Measurements from ENCODE around the gene SMO.
"Not testable (repeated sequence)": the region's sequence is repeated elsewhere in the genome, so short reads cannot be mapped to it uniquely, and the experiment has no call there.

SMO gene

GRCh38 chr7:129210256-129210988 lies 22.0 kb downstream of the SMO start:
- no peak for DNase-seq

- DNase-seq, result no peak
These were observed 22.5 kb downstream of the SMO start for GRCh38 chr7:129210989-129211312.

DNA sequence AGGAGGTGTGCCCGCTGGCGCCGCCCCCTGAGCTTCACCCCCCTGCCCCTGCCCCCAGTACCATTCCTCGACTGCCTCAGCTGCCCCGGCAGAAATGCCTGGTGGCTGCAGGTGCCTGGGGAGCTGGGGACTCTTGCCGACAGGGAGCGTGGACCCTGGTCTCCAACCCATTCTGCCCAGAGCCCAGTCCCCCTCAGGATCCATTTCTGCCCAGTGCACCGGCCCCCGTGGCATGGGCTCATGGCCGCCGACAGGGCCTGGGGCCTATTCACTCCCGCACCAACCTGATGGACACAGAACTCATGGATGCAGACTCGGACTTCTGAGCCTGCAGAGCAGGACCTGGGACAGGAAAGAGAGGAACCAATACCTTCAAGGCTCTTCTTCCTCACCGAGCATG lies 23.7 kb downstream of the SMO start:
- DNase-seq, result no peak

- DNase-seq, result no peak
These were observed 24.2 kb downstream of the SMO start for GRCh38 chr7:129212596-129212995.

DNA sequence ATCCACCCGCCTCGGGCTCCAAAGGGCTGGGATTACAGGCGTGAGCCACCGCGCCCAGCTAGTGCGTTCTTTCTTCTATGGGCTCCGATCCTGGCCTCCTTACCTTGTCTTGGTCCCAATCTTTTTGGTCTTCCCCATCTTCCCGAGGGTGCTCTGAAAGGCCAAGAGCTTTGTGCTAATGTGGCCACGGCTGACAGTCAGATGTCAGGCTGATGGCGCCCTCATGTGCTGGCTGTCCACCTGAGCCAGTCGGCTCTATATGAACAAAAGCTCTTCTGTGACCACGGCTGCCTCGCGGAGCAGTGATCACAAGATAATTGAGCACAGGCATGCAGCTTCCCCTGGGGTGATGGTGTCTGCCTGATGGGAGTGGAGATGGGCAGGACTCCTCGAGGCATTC lies 25.4 kb downstream of the SMO start:
- DNase-seq, result no peak

DNA sequence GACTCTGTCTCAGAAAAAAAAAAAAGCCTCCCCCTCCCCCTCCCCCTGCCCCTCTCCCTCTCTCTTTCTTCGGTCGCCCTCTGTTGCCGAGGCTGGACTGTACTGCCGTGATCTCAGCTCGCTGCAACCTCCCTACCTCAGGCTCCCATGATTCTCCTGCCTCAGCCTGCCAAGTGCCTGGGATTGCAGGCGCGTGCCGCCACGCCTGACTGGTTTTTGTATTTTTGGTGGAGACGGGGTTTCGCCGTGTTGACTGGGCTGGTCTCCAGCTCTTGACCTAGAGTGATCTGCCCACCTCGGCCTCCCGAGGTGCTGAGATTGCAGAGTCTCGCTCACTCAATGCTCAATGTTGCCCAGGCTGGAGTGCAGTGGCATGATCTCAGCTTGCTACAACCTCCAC lies 27.3 kb downstream of the SMO start:
- not testable (repeated sequence) for DNase-seq

DNA sequence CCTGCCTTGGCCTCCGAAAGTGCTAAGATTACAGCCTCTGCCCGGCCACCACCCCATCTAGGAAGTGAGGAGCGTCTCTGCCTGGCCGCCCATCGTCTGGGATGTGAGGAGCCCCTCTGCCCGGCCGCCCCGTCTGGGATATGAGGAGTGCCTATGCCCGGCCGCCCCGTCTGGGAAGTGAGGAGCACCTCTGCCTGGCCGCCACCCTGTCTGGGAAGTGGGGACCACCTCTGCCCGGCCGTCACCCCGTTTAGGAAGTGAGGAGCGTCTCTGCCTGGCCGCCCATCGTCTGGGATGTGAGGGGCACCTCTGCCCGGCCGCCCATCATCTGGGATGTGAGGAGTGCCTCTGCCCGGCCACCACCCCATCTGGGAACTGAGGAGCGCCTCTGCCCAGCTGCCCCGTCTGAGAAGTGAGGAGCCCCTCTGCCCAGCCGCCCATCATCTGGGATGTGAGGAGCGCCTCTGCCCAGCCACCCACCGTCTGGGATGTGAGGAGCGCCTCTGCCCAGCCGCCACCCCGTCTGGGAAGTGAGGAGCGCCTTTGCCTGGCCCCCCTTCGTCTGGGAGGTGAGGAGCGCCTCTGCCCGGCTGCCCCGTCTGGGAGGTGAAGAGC lies 27.8 kb downstream of the SMO start:
- DNase-seq, result not testable (repeated sequence)

- DNase-seq, result not testable (repeated sequence)
These were observed 28.5 kb downstream of the SMO start for GRCh38 chr7:129216821-129217416.

- DNase-seq, result peak; percentile 41
These were observed 30.2 kb downstream of the SMO start for GRCh38 chr7:129218514-129219062.

GRCh38 chr7:129219166-129219565 lies 30.7 kb downstream of the SMO start:
- not testable (repeated sequence) for DNase-seq

DNA sequence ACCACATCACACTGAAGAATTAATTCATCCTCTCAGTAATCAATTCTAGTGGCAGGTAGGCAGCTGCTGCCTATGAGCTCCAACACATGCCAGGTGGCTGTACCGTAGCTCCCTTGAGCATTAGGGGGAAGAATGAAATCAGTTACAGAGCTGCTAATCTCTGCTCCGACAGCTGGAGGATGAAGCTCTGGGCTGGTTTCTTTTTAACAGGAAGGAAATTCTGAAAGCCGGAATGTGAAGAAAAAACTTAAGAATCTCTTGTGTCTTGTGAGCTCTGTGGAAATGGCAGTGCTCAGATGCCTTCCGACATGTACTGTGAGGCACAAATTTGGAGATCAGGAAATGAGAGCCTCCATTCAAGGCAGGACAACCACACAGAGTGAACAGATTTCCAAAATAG lies 33.6 kb downstream of the SMO start:
- peak; percentile 77 for DNase-seq

- peak; percentile 84 for DNase-seq
These were observed 36.1 kb downstream of the SMO start, which contains the start of gene AHCYL2 for GRCh38 chr7:129224251-129225205. Gene AHCYL2 (plus strand): TSS chr7:129225030.

DNA sequence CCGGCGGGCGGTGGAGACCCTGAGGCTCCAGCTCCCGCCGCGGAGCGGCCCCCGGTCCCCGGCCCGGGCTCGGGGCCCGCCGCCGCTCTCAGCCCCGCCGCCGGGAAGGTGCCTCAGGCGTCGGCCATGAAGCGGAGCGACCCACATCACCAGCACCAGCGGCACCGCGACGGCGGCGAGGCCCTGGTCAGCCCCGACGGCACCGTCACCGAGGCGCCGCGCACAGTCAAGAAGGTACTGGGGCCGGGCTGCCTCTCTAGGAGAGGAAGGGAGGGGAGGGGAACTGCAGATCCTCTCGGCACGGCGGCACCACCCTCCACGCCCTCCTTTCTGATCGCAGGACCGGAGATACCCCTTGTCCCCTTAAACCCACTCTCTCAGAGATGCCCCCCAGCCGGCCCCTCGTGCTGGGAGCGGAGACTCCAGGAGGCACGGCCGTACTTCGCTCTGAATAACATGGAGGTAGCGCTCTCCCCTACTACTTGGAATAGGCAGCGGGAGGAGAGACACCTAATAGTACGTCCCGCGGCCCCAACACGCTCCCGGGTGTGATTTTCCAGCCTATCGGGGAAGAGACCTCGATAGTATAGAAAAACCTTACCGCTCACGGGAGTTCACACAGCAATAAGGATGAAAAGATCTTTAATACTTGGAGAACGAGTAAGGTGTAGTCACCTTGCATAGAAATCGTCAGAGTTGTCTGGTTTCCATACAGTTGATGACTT lies 36.9 kb downstream of the SMO start:
- peak; percentile 22 for DNase-seq

- DNase-seq, result no peak
These were observed 37.6 kb downstream of the SMO start for GRCh38 chr7:129225931-129226572.

DNA sequence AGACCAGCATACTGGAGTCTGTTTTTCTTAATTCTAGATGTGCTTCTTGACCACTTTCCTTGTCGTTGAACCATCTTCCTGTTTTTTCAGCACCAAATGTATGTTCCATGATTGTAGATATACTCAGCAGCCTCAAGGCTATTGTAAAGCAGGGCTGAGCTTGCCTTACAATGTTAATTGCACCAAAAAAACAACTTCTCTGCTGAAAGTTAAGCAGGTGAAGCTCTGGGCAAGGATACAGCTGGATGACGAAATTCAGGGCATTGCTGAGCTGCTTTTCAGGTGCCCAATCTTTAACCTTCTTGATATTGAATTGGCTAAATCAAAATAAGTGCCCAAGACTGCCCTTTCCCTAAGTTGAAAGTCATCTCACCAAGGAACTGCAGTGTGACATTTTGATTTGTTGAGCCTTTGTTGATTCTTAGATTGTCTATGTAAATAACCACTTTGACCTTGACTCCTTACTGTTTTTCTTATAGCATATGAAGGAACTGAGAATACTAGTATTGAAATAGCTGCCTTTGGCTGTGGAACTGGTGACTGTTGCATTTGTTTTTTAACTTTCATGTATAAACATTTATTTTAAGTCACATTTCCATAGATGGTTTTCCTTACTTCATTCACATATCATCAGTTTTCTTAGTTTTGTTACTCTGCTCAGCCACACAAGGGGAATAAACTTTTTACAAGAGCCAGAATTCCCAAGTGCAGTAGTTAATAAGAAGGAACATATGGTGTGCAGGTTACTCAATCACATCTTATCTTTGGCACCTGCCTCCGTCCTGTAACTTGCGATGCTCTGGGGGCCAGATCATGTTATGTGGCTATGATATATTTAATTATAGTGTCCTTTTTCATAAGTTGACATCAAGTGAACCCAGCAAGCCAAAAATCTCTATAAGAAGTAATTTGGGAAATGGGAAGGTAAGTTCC lies 39.5 kb downstream of the SMO start:
- DNase-seq, result no peak

- no peak for DNase-seq
These were observed 40.2 kb downstream of the SMO start for GRCh38 chr7:129228633-129229032.

GRCh38 chr7:129231666-129232065 lies 43.2 kb downstream of the SMO start:
- DNase-seq, result no peak

DNA sequence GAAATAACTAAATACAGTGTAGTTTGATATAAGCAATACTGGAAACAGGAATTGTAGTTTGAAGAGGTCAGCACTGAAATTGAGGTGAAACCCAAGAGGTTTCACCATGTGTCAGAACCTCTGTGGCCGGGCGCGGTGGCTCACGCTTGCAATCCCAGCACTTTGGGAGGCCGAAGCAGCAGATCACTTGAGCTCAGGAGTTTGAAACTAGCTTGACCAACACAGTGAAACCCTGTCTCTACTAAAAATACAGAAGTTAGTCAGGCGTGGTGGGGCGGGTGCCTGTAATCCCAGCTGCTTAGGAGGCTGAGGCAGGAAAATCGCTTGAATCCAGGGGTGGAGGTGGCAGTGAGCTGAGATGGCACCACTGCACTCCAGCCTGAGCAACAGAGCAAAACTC lies 50.1 kb downstream of the SMO start:
- DNase-seq, result no peak

GRCh38 chr7:129240119-129240820 lies 51.8 kb downstream of the SMO start:
- no peak for DNase-seq

DNA sequence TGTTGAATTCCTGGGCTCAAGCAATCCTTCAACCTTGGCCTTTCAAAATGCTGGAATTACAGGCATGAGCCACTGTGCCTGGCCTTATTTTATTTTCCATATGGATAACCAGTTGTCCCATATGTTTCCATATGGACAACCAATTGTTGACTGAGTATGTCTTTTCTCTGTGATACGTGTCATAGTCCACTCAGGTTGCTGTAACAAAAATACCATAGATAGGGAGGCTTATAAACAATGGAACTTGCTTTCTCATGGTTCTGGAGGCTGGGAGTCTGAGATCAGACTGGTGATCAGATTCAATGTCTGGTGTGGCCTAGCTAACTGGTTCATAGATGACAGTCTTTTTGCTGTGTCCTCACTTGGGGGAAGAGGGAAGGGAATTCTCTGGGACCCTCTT lies 55.8 kb downstream of the SMO start:
- no peak for DNase-seq

All from NCI-H524 treated with DMSO at 0.1 percent for 48 hours (cell line).